Lower leg skin (tissue), 4 donors: ENCODE data around the gene RBL1. TPM values are rescaled to one million over a fixed set of nuclear protein-coding genes. Genes with fewer than 3 reads are reported as not detected.
"Not testable (repeated sequence)": the region's sequence is repeated elsewhere in the genome, so short reads cannot be mapped to it uniquely, and the experiment has no call there.

Experiments used
- DNase-seq, 2 donors: peaks; one replicate each; pipeline ENCODE4 v3.0.0-alpha.2; 2019; ENCODE audit warnings: low spot score in 2 of 2
- H3K4me3 ChIP-seq: fragments of 200-600 bp; sonication (generic); 2 replicates; pipeline ENCODE4 v1.5.1; 2017; ENCODE audit warnings: mild to moderate bottlenecking, low read depth; ENCODE audit not compliant: poor library complexity, severe bottlenecking
- CTCF ChIP-seq, 3 donors: fragments of 450-650 bp; IDR thresholded peaks; one replicate each; pipeline ENCODE4 v1.5.1; 2016; ENCODE audit warnings: antibody characterized with exemption in 3 of 3, mild to moderate bottlenecking in 3 of 3, moderate library complexity in 2 of 3
- POLR2A ChIP-seq, 2 donors: fragments of 450-650 bp; IDR thresholded peaks; one replicate each; pipeline ENCODE4 v1.6.1; 2016 to 2017; ENCODE audit warnings: antibody characterized with exemption in 2 of 2, mild to moderate bottlenecking in 1 of 2, moderate library complexity in 1 of 2
- WGBS, 2 donors: methylation state at CpG; one replicate each; pipeline ENCODE4 v1.1.5; 2018; 5-methylcytosine and 5-hydroxymethylcytosine counted together
- intact Hi-C: fragments of 100-400 bp; cut with DNase I; formaldehyde crosslinking; loops from one replicate; pipeline ENCODE4 v1.15.0; 2023; ENCODE audit warnings: low total_unique reads
- total RNA-seq, 4 donors: library from RNA; depleted of rRNA; stranded (reverse); fragments of >200 nt; gene quantifications; one replicate each; pipeline ENCODE4 v1.1.0, GENCODE V29; 2016

Gene RBL1
- total RNA-seq, 4 donors from 2014 or later = 3.4 to 5.3 (median 4.8) TPM

- intact Hi-C loops = no loop called here
- no peak overlapping the region for H3K4me3 ChIP-seq
- TF ChIP-seq POLR2A (IDR thresholded peaks at IDR 0.05) (no peak), CTCF (IDR thresholded peaks at IDR 0.05) (no peak)
- 91% methylated on average over 5 of the region's 5 CpGs for WGBS, 2 donors
- DNase-seq = no peak
These were observed 128.2 kb downstream of the RBL1 start for GRCh38 chr20:36967636-36968035.

GRCh38 chr20:36966965-36967364 is 128.8 kb downstream of the RBL1 start:
- DNase-seq, H3K4me3 ChIP-seq, intact Hi-C loops: not testable (repeated sequence)
- WGBS, 2 donors = 88 to 94% methylated on average over 3 of the region's 3 CpGs

- intact Hi-C loops, DNase-seq, H3K4me3 ChIP-seq: not testable (repeated sequence)
- 81 to 92% methylated on average over 9 of the region's 9 CpGs for WGBS, 2 donors
These were observed 133.3 kb downstream of the RBL1 start for GRCh38 chr20:36962354-36962941.

- intact Hi-C loops = no loop called here
- no peak for DNase-seq
- H3K4me3 ChIP-seq = no peak overlapping the region
- TF ChIP-seq CTCF (IDR thresholded peaks at IDR 0.05) (no peak), POLR2A (IDR thresholded peaks at IDR 0.05) (no peak)
- WGBS, 2 donors = 73 to 85% methylated on average over 4 of the region's 4 CpGs
These were observed 136.6 kb downstream of the RBL1 start for GRCh38 chr20:36959242-36959641.

GRCh38 chr20:36957875-36958667 is 137.7 kb downstream of the RBL1 start:
- no peak for DNase-seq
- intact Hi-C loops = no loop called here
- TF ChIP-seq POLR2A (IDR thresholded peaks at IDR 0.05) (no peak), CTCF (IDR thresholded peaks at IDR 0.05) (no peak)
- H3K4me3 ChIP-seq = no peak overlapping the region
- 84 to 89% methylated on average over 10 of the region's 10 CpGs for WGBS, 2 donors

GRCh38 chr20:36956674-36957073 is 139.1 kb downstream of the RBL1 start:
- no peak for TF ChIP-seq POLR2A (IDR thresholded peaks at IDR 0.05)
- no peak for TF ChIP-seq CTCF (IDR thresholded peaks at IDR 0.05)
- no peak for DNase-seq
- WGBS, 2 donors = 93 to 96% methylated on average over 2 of the region's 2 CpGs
- intact Hi-C loops = no loop called here
- no peak overlapping the region for H3K4me3 ChIP-seq
